GM12892 (cell line): ENCODE results near the gene SPDEF.

Experiments used
- POLR2A ChIP-seq: IDR thresholded peaks from 2 replicates; pipeline ENCODE4 v1.6.1; 2011; ENCODE audit warnings: low read depth, low read length, control low read depth
- TAF1 ChIP-seq: IDR thresholded peaks from 2 replicates; pipeline ENCODE4 v1.6.1; 2011; ENCODE audit warnings: low read depth, mild to moderate bottlenecking, control low read depth, low read length, borderline replicate concordance

DNA sequence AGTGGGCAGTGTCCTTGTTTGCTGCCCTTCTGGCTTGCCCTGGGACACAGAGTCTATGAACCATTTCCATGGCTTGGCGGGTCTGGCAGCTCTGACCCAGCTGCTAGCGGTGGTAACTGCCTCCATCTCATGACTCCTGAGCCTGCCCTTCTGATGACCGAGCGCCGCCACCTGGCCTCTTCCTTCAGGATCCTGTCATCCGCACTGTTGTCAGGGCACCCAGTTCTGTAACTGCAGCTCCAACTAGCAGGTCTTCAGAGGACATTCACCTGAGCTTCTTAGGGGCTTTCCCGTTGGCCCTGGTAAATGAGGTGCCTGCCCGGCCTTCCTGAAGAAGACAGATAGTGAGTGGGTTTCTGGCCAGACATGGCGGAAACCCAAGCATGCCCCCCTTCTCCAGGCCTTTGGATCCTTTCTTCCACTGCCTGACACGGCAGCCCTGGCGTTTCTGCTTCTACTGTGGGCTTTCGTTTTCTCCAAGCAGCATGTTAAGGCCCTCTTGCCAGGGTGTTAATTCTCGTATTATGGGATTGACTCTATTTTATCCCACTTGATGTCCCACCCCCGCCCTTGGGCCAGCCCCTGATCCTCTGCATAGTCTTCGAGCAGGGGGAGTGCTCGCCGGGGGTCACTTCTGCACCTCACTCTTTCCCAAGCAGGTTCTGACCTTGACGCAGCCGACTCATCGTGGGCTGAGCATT, 65.6 kb downstream of the SPDEF start:
- TF ChIP-seq POLR2A (no peak), TAF1 (no peak)
